ENCODE results near the gene ARID4B.
"Not testable (repeated sequence)": the region's sequence is repeated elsewhere in the genome, so short reads cannot be mapped to it uniquely, and the experiment has no call there.

ARID4B gene

GRCh38 chr1:235215453-235215852 is 112.5 kb downstream of the ARID4B start:
- TF ChIP-seq ZNF391 (tag by site-specific recombination; IDR thresholded peaks at IDR 0.05; ENCODE audit: borderline replicate concordance, low read depth) (no peak), ZNF311 (tag by site-specific recombination; IDR thresholded peaks at IDR 0.05; ENCODE audit: borderline replicate concordance) (no peak), KLF7 (tag by site-specific recombination; IDR thresholded peaks at IDR 0.05; ENCODE audit: borderline replicate concordance) (no peak), ZFP37 (tag by site-specific recombination; IDR thresholded peaks at IDR 0.05) (no peak), ZNF335 (tag by site-specific recombination; conservative IDR thresholded peaks at IDR 0.05) (no peak), MZF1 (tag by site-specific recombination; IDR thresholded peaks at IDR 0.05; ENCODE audit: borderline replicate concordance) (no peak), ZNF658 (tag by site-specific recombination; IDR thresholded peaks at IDR 0.05) (no peak), SETDB1 (IDR thresholded peaks at IDR 0.05; ENCODE audit: insufficient read length, low read length) (no peak)
- TF ChIP-seq, protein P1, sequence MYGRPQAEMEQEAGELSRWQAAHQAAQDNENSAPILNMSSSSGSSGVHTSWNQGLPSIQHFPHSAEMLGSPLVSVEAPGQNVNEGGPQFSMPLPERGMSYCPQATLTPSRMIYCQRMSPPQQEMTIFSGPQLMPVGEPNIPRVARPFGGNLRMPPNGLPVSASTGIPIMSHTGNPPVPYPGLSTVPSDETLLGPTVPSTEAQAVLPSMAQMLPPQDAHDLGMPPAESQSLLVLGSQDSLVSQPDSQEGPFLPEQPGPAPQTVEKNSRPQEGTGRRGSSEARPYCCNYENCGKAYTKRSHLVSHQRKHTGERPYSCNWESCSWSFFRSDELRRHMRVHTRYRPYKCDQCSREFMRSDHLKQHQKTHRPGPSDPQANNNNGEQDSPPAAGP (tag by site-specific recombination; IDR thresholded peaks at IDR 0.05): no peak
- TF ChIP-seq, protein P2, sequence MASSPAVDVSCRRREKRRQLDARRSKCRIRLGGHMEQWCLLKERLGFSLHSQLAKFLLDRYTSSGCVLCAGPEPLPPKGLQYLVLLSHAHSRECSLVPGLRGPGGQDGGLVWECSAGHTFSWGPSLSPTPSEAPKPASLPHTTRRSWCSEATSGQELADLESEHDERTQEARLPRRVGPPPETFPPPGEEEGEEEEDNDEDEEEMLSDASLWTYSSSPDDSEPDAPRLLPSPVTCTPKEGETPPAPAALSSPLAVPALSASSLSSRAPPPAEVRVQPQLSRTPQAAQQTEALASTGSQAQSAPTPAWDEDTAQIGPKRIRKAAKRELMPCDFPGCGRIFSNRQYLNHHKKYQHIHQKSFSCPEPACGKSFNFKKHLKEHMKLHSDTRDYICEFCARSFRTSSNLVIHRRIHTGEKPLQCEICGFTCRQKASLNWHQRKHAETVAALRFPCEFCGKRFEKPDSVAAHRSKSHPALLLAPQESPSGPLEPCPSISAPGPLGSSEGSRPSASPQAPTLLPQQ (tag by site-specific recombination; IDR thresholded peaks at IDR 0.05): no peak
- POLR2A ChIA-PET: interaction anchor here (0.6 kb wide), 1 partner anchor 15 kb away, joined by 4 read pairs; no protein-coding TSS in a partner anchor
- Histone ChIP-seq H3K4me1 (ENCODE audit: control insufficient read depth, insufficient read depth, low read length) (no peaks in the 10 kb centered on the region), H3K4me3 (ENCODE audit: low read depth, low read length) (no peak overlapping the region), H3K9me3 (ENCODE audit: control insufficient read depth, insufficient read depth, low read depth, low read length) (no peaks in the 10 kb centered on the region), H3K36me3 (ENCODE audit: control insufficient read depth in 2 of 2, insufficient read depth in 1 of 2, low read length in 2 of 2) (peaks cover 38 to 76% of the 10 kb centered on the region in 2 experiments), H3K27ac (ENCODE audit: extremely low read depth, low read depth, low read length) (no peak overlapping the region)
- CTCF ChIA-PET: interaction anchor here (0.6 to 0.7 kb wide), 3 partner anchors 15 to 56 kb away, joined by 3 to 4 read pairs (median 4); no protein-coding TSS in a partner anchor

GRCh38 chr1:235214962-235215361 is 113.0 kb downstream of the ARID4B start:
- TF ChIP-seq SCRT2 (tag by site-specific recombination; IDR thresholded peaks at IDR 0.05) (peak; percentile 71), SCRT1 (tag by site-specific recombination; IDR thresholded peaks at IDR 0.05; ENCODE audit: borderline replicate concordance) (peak; percentile 79; the same call in 1 of the 2 replicates)
- H3K4me1 ChIP-seq (ENCODE audit: control insufficient read depth, insufficient read depth, low read length); H3K4me3 ChIP-seq (ENCODE audit: low read depth, low read length); H3K9me3 ChIP-seq (ENCODE audit: control insufficient read depth, insufficient read depth, low read depth, low read length); H3K27ac ChIP-seq (ENCODE audit: extremely low read depth, low read depth, low read length): not testable (repeated sequence)
- CTCF ChIA-PET: interaction anchor here (0.6 kb wide), 2 partner anchors 16 to 55 kb away, joined by 3 to 4 read pairs; no protein-coding TSS in a partner anchor
- peaks cover 43 to 77% of the 10 kb centered on the region in 2 experiments for H3K36me3 ChIP-seq (ENCODE audit: control insufficient read depth in 2 of 2, insufficient read depth in 1 of 2, low read length in 2 of 2)
- POLR2A ChIA-PET: interaction anchor here (0.6 kb wide), 1 partner anchor 15 kb away, joined by 4 read pairs; no protein-coding TSS in a partner anchor

DNA sequence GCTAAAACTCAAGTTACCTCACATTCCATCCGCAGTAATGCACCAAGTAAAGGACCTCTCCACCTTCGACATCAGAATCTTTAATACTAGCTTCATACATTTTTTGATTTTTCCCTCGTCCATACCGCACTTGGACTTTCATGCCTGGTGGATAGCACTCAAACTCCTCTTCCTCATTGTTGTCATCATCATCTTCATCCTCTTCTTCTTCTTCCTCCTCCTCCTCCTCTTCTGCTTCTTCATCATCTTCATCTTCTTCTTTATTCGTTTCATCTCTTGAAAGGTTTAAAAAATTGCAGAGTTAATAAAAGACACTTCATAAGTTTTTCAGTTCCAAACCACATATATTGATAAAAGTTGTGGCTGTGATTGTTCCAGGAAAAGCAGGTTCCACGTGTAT is 114.2 kb downstream of the ARID4B start:
- H3K4me1 ChIP-seq (ENCODE audit: control insufficient read depth, insufficient read depth, low read length): no peaks in the 10 kb centered on the region
- no peaks in the 10 kb centered on the region for H3K9me3 ChIP-seq (ENCODE audit: control insufficient read depth, insufficient read depth, low read depth, low read length)
- TF ChIP-seq ZNF513 (tag by site-specific recombination; IDR thresholded peaks at IDR 0.05): peak; percentile 100
- TF ChIP-seq ZNF677 (tag by site-specific recombination; IDR thresholded peaks at IDR 0.05): no peak
- no peak overlapping the region for H3K4me3 ChIP-seq (ENCODE audit: low read depth, low read length)
- ChIA-PET POLR2A (no interaction called here), CTCF (no interaction called here)
- peaks cover 49 to 76% of the 10 kb centered on the region in 2 experiments for H3K36me3 ChIP-seq (ENCODE audit: control insufficient read depth in 2 of 2, insufficient read depth in 1 of 2, low read length in 2 of 2)
- H3K27ac ChIP-seq (ENCODE audit: extremely low read depth, low read depth, low read length): no peak overlapping the region

DNA sequence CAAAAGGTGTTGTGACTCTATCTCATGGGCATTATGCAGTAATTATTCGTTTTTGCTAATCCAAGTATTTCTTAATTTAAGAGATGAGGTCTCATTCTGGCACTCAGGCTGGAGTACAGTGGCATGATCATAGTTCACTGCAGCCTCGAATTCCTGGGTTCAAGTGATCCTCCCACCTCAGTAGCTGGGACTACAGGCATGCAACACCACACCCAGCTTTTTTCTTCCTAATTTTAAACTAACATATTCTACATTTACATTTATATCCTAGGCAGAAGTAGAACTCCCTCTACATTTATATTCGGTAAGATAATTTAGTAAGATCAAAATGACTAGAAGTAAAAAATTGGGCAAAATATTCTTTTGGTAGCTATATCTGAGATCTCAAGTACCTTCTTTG is 116.5 kb downstream of the ARID4B start:
- H3K4me3 ChIP-seq (ENCODE audit: low read depth, low read length): no peak overlapping the region
- ChIA-PET POLR2A (no interaction called here), CTCF (interaction anchor here (0.5 to 1.6 kb wide), 3 partner anchors 9 to 1040 kb away, joined by 3 to 5 read pairs (median 4); no protein-coding TSS in a partner anchor)
- TF ChIP-seq ZNF580 (tag by site-specific recombination; IDR thresholded peaks at IDR 0.05) (no peak), ZNF654 (tag by site-specific recombination; IDR thresholded peaks at IDR 0.05; ENCODE audit: low read depth) (no peak)
- no peaks in the 10 kb centered on the region for H3K4me1 ChIP-seq (ENCODE audit: control insufficient read depth, insufficient read depth, low read length)
- peaks cover 54 to 68% of the 10 kb centered on the region in 2 experiments for H3K36me3 ChIP-seq (ENCODE audit: control insufficient read depth in 2 of 2, insufficient read depth in 1 of 2, low read length in 2 of 2)
- no peak overlapping the region for H3K27ac ChIP-seq (ENCODE audit: extremely low read depth, low read depth, low read length)
- H3K9me3 ChIP-seq (ENCODE audit: control insufficient read depth, insufficient read depth, low read depth, low read length): no peaks in the 10 kb centered on the region
